Stimulated activated CD8-positive, alpha-beta memory T cell treated with anti-CD3 and anti-CD28 coated beads, Interleukin-4, amount 100 ng/mL, for 1 hour (primary cell): ENCODE data around the gene SMURF2.
"Not testable (repeated sequence)": the region's sequence is repeated elsewhere in the genome, so short reads cannot be mapped to it uniquely, and the experiment has no call there.

ENCODE experiments used
- DNase-seq, 2 donors: peaks; one replicate each; pipeline ENCODE4 v3.0.0-alpha.2; 2020; ENCODE audit warnings: low read depth in 2 of 2, low spot score in 1 of 2

SMURF2 gene

DNA sequence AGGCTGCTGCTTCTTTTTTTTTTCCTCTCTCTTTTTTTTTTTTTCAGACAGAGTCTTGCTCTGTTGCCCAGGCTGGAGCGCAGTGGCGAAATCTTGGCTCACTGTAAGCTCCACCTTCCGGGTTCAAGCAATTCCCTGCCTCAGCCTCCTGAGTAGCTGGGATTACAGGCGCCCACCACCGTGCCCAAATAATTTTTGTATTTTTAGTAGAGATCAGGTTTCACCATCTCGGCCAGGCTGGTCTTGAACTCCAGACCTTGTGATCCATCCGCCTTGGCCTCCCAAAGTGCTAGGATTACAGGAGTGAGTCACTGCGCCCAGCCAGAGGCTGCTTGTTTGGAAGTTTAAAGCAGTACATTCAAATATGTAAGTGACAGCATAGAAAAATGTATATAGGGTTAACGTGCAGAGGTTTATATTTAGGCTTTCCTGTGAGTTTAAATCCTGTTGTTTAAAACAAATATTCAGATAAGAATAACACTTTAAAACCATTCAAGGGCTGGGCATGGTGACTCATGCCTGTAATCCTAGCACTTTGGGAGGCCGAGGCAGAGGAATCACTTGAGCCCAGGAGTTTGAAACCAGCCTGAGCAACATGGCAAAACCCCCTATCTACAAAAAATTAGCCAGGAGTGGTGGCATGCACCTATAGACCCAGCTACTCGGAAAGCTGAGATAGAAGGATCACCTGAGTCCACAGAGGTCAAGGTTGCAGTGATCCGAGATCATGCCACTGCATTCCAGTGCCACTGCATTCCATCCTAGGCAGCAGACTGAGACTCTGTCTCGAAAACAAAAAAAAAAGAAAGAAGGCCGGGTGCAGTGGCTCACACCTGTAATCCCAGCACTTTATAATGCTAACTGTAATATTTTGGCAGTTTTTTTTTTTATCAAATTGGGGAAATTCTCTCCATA is 6.0 kb upstream of the SMURF2 start:
- not testable (repeated sequence) for DNase-seq

DNA sequence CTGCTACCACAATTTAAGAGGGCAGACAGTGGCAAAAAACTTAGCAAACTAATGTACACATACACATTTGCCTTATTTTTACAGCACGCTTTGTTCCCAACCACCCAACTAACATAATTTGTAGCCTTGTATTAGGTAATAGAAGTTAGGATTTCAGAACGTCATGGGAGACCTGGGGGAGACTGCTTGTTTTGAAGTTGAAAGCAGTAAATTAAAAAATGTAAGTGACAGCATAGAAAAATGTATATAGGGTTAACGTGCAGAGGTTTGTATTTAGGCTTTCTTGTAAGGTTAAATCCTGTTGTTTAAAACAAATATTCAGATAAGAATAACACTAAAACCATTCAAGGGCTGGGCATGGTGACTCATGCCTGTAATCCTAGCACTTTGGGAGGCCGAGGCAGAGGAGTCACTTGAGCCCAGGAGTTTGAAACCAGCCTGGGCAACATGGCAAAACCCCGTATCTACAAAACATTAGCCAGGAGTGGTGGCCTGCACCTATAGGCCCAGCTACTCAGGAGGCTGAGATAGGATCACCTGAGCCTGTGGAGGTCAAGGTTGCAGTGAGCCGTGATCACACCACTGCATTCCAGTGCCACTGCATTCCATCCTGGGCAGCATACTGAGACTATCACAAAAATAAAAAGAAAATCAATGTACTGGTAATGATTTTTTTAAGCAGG is 2.3 kb upstream of the SMURF2 start:
- DNase-seq, result not testable (repeated sequence)

DNA sequence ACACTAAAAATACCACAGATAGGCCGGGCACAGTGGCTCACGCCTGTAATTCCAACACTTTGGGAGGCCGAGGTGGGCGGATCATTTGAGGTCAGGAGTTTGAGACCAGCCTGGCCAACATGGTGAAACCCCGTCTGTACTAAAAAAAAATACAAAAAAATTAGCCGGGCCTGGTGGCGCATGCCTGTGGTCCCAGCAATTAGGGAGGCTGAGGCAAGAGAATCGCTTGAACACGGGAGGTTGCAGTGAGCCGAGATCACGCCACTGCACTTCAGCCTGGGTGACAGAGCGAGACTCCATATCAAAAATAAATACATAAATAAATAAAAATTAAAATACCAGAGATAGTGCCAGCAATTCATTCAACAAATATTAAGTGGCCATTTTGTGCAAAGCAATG is 1.7 kb upstream of the SMURF2 start:
- not testable (repeated sequence) for DNase-seq

DNA sequence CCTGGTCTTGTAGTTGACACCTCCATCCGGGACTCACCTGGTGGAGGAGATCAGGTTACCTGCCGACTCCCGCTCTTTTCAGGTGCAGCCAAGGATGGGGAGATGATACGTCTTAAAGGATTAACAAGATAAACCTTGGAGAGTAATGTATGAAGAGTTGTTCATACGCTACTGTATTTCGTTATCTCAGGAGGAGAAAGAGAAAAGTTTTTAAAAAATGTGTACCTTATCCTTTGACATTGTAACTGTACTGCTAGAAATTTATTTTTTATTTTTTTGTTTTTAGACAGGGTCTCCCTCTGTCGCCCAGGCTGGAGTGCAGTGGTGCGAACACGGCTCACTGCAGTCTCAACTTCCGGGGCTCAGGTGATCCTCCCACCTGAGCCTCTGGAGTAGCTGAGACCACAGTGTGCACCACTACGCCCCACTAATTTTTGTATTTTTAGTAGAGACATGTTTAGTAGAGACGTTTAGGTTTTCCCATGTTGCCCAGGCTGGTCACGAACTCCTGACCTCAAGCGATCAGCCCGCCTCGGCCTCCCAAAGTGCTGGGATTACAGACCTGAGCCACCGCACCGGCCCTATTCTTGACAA is 764 bp upstream of the SMURF2 start:
- DNase-seq, result no peak

DNA sequence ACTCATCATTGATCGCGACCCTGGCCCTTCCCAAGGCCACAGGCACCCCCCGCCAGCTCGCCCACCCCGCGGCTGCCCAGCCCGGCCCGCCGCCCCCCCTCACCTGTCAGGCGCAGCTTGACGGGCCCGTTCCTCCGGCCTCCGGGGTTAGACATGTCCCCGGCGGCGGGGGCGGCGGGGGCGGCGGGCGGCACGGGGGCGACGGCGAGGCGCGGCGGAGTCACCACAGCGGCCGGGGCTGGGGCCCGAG is 456 bp downstream of the SMURF2 start:
- DNase-seq, result peak in 1 of 2 donors; percentile 5

DNA sequence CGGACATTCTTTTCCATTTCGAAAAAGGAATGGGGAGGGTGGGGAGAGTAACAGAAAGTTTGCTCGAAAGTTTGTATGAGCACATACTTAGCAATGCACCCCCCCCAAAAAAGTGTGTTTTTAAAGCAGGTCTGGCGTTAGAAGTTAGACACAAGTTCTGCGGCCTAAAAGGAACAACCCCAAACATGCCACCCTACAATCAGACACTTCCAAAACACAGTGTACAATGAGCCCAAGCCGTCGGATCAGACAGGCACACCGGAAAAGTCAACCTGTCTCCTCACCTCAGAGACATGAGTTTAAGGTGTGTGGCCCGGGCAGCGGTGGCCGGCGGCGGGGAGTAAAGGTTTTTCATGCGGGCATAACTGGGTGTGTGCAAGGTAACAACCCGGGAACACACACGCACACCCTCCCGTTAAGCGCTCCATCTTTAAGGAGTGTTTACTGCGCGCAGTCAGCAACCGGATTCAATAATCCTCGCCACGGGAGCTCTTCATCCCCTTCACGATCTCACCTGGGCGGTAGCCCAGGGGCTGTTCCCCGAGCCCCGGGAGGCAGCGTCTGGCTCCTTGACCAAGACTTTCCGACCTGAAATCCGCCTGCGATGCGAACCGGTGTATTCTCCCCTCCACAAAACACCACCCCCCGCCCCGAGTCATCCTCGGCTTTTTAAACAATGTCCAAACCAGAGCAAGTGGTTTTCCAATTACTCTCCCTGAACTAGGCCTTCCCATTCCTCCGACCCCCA is 955 bp downstream of the SMURF2 start:
- DNase-seq, result peak; percentile 13 to 16

DNA sequence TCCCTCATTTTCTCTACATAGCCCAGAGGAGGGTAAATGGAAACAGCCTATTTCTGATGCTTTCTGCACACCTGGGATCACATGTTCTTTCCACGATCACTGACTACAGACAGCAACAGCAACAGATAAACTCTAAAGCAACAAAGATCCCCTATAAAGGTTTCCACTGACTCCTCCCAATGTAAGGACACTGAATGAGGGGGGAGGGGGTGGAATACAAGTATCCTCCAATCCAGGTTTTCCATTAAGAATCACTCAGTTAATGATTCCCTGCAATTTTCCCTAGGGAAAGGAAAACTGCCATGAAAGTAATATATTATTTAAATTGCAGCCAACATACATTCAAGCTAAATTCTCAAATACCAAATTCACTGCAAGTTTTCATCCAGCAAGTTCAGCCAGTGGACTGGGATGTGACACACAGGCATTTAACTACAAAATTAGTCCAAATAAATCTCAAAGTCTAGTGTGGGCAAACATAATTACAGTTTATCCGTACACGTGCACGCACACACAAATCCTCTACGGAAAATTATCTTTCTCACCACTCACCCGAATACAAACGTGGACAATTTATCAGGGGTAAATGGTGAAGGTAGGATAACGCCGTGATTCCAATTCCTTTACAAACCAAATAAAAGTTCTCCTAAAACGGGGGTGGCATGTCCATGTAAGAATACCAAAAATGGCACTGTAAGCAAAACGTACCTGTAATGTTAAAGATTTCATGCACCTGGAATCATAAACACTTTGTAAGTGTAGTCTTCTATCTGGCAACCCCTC is 1.7 kb downstream of the SMURF2 start:
- DNase-seq, result not testable (repeated sequence)

DNA sequence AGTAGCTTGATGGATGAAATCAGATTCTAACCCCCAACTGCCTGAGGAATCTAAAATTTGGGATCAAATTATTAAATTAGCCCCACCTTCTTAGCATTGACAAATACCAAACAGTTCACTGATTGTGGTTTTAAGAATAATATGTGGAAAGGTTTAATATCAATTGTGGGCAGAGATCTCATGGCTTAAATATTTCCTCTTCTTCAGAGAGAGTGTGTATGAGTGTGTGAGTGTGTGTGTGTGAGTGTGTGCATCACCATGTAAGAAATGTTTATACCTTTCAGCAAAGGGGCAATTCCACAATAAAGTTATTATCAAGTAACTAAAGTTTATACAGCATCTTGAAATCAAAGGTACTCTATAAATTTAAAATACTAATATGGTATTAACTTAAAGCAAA is 3.2 kb downstream of the SMURF2 start:
- no peak for DNase-seq

DNA sequence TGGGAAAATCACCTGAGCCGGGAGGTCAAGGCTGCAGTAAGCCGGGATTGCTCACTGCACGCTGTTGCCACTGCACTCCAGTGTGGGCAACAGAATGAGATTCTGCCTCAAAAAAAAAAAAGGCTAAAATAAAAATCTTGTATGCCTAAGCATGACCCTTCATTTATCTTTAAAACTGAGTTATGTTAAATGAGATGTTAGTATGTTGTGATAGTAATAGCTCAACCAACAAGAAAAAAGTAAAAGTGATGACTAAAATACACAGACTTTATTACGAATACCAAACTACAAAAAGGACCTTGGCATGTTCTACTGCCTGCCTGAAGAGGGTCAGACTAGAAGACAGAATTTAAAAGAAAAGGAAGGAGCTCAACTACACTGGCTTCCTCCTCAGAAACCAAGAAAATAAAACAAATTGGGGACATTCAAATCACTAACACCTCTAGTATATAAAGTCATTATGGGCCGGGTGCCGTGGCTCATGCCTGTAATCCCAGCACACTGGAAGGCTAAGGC is 4.4 kb downstream of the SMURF2 start:
- DNase-seq, result no peak

DNA sequence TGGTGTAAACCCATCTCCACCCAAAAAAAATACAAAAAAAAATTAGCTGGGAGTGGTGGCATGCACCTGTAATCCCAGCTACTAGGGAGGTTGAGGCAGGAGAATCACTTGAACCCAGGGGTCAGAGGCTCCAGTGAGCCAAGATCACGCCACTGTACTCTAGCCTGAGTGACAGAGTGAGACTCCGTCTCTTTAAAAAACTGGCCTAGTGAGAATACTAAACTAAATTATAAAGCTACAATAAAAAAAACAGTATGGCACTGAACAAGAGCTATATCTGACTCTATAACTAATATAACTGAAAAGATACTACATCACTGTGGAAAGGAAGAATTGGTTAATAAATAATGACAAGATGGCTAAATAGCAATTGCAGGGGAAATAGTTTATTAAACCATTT is 6.4 kb downstream of the SMURF2 start:
- DNase-seq, result no peak

DNA sequence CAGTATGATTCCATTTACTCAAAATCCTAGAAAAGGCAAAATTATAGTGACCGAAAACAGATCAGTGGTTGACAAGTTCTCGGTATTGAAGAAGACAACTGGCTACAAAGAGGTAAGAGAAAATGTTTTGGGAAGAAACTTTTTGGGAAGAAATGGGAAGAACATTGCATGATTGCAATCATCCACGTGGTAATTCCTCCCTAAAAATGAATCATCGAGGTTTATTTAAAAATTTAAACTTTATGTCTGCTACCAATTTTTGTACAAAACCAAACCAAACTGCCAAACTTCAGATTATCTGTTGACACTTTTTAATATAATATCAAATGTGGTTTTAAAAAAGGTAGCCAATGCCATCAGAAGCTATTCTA is 8.1 kb downstream of the SMURF2 start:
- no peak for DNase-seq

DNA sequence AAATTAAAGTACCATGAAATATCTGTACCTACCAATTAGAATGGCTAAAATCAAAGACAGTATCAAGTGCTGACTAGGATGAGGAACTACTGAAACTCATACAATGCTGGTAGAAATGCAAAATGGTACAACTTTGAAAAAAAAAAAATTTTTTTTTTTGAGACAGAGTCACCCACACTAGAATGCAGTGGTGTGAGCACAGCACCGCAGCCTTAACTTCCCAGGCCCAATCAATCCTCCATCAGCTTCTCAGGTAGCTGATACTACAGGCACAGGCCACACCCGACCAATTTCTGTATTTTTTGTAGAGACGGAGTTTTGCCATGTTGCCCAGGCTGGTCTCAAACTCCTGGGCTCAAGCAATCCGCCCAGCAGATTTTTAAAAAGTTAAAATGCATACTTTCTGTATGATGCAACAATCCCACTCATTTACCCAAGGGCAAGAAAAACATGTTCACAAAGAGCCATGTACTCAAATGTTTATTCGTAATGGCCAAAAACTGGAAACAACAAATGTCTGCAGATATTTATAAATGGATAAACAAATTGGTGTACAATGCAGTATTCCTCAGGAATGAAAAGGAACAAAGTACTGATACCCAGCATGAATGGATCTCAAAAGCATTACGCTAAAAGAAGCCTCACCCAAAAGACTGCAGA is 8.7 kb downstream of the SMURF2 start:
- DNase-seq, result no peak

DNA sequence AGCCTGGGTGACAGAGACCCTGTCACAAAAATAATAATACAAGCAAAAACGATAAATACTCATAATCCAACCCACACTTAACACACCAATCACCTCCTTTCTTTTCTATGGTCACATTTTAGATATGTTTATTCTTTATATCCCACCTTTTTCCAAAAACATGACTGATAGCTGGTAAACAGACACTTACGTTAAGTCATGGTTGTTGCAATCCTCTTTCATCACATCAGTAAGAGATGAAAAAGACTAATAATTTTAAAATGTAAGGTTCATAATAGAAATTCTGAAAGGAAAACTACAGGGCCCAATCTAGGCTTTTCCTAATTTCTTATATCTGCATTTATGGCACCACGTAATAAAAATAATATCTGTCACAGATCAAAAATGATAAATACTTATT is 10.2 kb downstream of the SMURF2 start:
- DNase-seq, result no peak

DNA sequence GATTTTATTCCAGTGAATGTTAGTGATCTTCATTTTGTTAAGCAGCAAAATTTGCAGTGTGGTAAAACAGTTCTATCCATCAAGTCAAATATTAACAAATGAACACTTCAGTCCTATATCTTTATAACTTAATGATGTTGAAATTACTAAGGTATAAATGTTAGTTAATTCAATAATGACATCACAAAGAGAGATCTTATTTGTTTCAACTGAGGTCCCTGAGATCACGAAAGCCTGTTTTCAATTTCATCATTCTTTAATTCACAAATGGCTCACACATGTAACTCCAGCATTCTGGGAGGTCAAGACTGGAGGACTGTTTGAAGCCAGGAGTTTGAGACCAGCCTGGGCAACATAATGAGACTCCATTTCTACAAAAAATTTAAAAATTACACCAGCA is 13.9 kb downstream of the SMURF2 start:
- DNase-seq, result no peak

DNA sequence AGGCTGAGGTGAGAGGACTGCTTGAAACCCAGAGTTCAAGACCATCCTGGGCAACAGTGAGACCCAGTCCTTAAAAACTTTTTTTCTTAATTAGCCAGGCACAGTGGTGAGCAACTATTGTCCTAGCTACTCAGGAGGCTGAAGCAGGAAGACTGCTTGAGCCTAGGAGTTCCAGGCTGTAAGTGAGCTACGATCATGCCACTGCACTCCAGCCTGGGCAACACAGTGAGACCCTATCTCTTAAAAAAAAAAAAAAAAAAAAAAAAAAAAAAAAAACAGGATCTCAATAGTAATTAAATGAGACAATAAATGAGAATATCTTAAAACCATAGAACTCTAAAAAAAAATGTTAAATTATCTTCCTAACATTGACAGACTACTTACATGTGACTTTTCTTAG is 14.3 kb downstream of the SMURF2 start:
- DNase-seq, result no peak

DNA sequence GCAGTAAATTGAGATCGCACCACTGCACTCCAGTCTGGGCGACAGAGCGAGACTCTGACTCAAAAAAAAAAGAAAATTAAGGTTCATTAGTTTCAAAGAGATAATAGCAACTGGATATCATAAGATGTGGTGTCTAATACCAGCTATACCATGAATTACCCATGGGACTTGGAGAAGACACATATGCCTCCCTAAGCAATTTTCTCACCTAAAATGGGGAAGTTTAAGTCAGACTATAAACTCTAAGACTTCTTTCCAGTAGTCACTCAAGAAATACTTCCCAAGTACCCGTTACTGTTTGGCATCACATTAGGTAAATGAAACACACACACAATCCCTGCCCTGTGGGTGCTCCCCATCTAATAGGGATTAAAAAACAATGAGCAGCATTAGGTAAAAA is 22.6 kb downstream of the SMURF2 start:
- no peak for DNase-seq

DNA sequence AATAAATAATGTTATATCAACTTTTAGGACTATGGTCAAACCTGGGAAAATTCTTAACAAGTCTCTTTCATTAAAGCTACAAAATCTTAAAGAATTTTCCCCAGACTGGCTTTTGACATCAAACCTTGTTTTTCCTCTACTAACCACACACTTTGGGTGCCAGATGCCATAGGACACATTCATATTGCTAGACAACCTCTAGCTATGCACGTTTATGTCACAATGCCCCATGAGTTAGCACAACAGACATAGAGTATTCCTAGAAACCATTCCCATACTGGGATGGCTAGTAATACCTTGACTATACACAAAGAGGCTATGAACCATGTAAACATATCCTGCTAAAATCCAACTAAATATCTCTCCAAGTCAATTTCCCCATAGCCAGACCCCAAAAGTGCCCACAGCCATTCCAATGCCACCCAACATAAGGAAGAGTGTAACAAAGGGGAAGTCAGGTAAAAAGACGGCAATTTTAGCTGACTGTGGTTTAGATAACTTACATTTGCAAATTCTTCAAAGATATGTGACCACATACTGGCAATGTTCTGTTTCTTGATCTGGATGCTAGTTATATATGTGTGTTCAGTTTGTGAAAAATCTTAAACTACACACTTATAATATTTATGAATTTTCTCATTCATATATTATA is 23.4 kb downstream of the SMURF2 start:
- no peak for DNase-seq

DNA sequence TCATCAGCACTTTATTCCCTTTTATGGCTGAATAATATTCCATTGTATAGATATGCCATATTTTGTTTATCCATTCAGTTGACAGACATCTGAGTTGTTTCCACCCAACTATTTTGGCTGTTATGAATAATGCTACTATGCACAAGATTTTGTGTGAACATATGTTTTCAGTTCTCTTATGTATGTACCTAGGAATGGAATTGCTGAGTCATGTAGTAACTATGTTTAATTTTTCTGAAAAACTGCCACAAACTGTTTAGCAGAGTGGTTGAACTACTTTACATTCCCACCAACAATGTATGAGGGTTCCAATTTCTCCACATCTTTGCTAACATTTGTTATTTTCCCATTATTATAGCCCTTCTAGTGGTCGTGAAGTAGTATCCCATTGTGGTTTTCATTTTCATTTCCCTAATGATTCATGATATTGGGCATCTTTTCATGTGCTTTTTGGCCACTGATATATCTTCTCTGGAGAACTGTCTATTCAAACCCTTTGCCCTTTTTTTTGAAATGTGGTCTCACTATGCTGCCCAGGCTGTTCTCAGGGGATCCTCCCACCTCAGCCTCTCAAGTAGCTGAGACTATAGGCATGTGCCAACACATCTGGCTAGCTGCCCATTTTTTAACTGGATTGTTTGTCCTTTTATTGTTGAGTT is 26.3 kb downstream of the SMURF2 start:
- no peak for DNase-seq

DNA sequence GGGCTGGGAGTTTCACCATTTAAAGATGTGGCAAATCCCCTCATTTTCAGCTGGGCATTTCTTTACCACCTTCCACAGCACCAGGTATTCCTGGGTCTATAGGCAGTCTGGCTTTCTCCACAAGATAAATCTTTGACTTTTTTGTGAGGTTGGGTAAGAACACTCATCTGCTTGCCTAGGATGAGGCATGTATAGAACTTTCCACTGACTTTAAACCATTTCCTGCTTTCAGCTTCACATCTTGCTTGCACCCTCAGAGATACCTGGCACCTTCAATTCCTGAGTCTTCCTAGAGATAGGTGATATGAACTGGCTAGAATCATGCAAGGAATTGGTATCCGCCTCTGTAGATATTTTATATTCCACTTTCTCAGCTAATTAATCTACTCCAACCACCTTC is 27.9 kb downstream of the SMURF2 start:
- DNase-seq, result no peak
